GM12875 (cell line): ENCODE data around the gene FAM174B.
"Not testable (repeated sequence)": the region's sequence is repeated elsewhere in the genome, so short reads cannot be mapped to it uniquely, and the experiment has no call there.

Experiments
- H3K4me3 ChIP-seq: one replicate; pipeline ENCODE4 v1.5.1; 2011; ENCODE audit warnings: low read depth, low read length, control low read depth
- CTCF ChIP-seq: IDR thresholded peaks from 2 replicates; pipeline ENCODE4 v1.5.1; 2011; ENCODE audit warnings: low read depth, mild to moderate bottlenecking, control low read depth, inconsistent platforms, low read length, moderate library complexity, borderline replicate concordance; ENCODE audit not compliant: insufficient read depth

The FAM174B gene

GRCh38 chr15:92613841-92614240 is 41.7 kb downstream of the FAM174B start:
- H3K4me3 ChIP-seq = no peak overlapping the region
- no peak for TF ChIP-seq CTCF

- H3K4me3 ChIP-seq = no peak overlapping the region
- TF ChIP-seq CTCF = no peak
Observed at GRCh38 chr15:92612891-92613290, 42.7 kb downstream of the FAM174B start.

- TF ChIP-seq CTCF = peak; percentile 23; the same call in 1 of the 2 replicates
- H3K4me3 ChIP-seq = no peak overlapping the region
Observed at GRCh38 chr15:92611995-92612745, 43.4 kb downstream of the FAM174B start.

GRCh38 chr15:92611150-92611549 is 44.4 kb downstream of the FAM174B start:
- H3K4me3 ChIP-seq = no peak overlapping the region
- no peak for TF ChIP-seq CTCF

GRCh38 chr15:92610101-92610520 is 45.5 kb downstream of the FAM174B start:
- no peak overlapping the region for H3K4me3 ChIP-seq
- TF ChIP-seq CTCF = no peak

- TF ChIP-seq CTCF = no peak
- H3K4me3 ChIP-seq = no peak overlapping the region
Observed at GRCh38 chr15:92608866-92609700, 46.5 kb downstream of the FAM174B start.

- not testable (repeated sequence) for H3K4me3 ChIP-seq
Observed at GRCh38 chr15:92606836-92607150, 48.8 kb downstream of the FAM174B start.
